ENCODE measurements around the gene PPM1A. TPM values are rescaled to one million over a fixed set of nuclear protein-coding genes. Genes with fewer than 3 reads are reported as not detected.
A peak's percentile ranks its signal among the peaks of the same experiment; 100 is the strongest.

PPM1A gene
- total and polyA plus RNA-seq, 9 of the 15 experiments (the other 6 are each of a cell fraction or from before 2014, with no cell fraction given), result 5.5 to 23.9 (median 15.2) TPM

- peak; percentile 22; the same call in 1 of the 2 replicates for TF ChIP-seq HCFC1 (IDR thresholded peaks at IDR 0.05; ENCODE audit: low read depth, low read length)
- TF ChIP-seq TFAP4 (CRISPR knock-in tag; IDR thresholded peaks at IDR 0.05; ENCODE audit: borderline replicate concordance), result peak; percentile 90
- no peak for TF ChIP-seq ETV5 (CRISPR knock-in tag; IDR thresholded peaks at IDR 0.05; ENCODE audit: low read depth)
- TF ChIP-seq ZNF76 (CRISPR knock-in tag; IDR thresholded peaks at IDR 0.05; ENCODE audit: borderline replicate concordance), result no peak
- TF ChIP-seq ELF1 (tag; IDR thresholded peaks at IDR 0.05), result peak; percentile 71
- TF ChIP-seq JUN (IDR thresholded peaks at IDR 0.05; ENCODE audit: borderline replicate concordance, low read depth, low read length), result peak; percentile 91
- no peak for TF ChIP-seq JUN (CRISPR knock-in tag; IDR thresholded peaks at IDR 0.05; ENCODE audit: borderline replicate concordance)
- no peak for TF ChIP-seq CBX8 (IDR thresholded peaks at IDR 0.05; ENCODE audit: borderline replicate concordance, extremely low read depth, low read depth, low read length, poor library complexity, severe bottlenecking)
- no peak for TF ChIP-seq ZNF407 (IDR thresholded peaks at IDR 0.05; ENCODE audit: low read depth)
- TF ChIP-seq CTBP1 (IDR thresholded peaks at IDR 0.05; ENCODE audit: borderline replicate concordance), result peak; percentile 32; the same call in 1 of the 2 replicates
- no peak for TF ChIP-seq NCOA6 (IDR thresholded peaks at IDR 0.05)
- peak; percentile 94 for TF ChIP-seq JUND (IDR thresholded peaks at IDR 0.05; ENCODE audit: borderline replicate concordance, low read depth, low read length)
- peak; percentile 93; the same call in 2 of the 3 replicates for TF ChIP-seq JUND (tag; IDR thresholded peaks at IDR 0.05; ENCODE audit: borderline replicate concordance, low read depth, low read length)
- TF ChIP-seq EGR1 (conservative IDR thresholded peaks at IDR 0.05), result 0 out of 2 replicates have a peak, but pooled peaks have one; percentile 14
- peak in 2 of 3 experiments; percentile 24 to 29 for TF ChIP-seq YY1 (IDR thresholded peaks at IDR 0.05; ENCODE audit: borderline replicate concordance in 1 of 3, control insufficient read depth in 1 of 3, extremely low read depth in 1 of 3, insufficient read depth in 3 of 3, insufficient read length in 1 of 3, insufficient replicate concordance in 2 of 3, low read depth in 1 of 3, low read length in 2 of 3)
- peak; percentile 90 for TF ChIP-seq ATF2 (CRISPR knock-in tag; IDR thresholded peaks at IDR 0.05)
Observed at GRCh38 chr14:60248697-60249318, at the start of gene PPM1A (continued).

Data from K562 (cell line).